Naive thymus-derived CD4-positive, alpha-beta T cell (primary cell): Measurements from ENCODE around the gene TCEANC. TPM values are rescaled to one million over a fixed set of nuclear protein-coding genes. Genes with fewer than 3 reads are reported as not detected.

Experiments used
- ATAC-seq: fragments of 150-1000 bp; cut with Tn5 transposase; 2 replicates; pipeline ENCODE4 v1.10.0; 2021; ENCODE audit warnings: mild to moderate bottlenecking, moderate library complexity
- CTCF ChIA-PET: fragments of 350-600 bp; sonication (Branson Sonifier 250); formaldehyde crosslinking; loops from one replicate; lab custom pipeline; 2021; ENCODE audit warnings: antibody characterized with exemption; lab: Charles Lee
- POLR2A ChIA-PET: fragments of 350-600 bp; sonication (Branson Sonifier 250); formaldehyde crosslinking; loops from one replicate; lab custom pipeline; 2021; ENCODE audit warnings: antibody characterized with exemption, inconsistent platforms; lab: Charles Lee
- DNase-seq, 9 donors: peaks; one replicate each; pipeline versions ENCODE4 v3.0.0 to v3.0.0-alpha.2; 2020 to 2022; ENCODE audit warnings: mixed read lengths in 1 of 9
- H3K27ac ChIP-seq: one replicate; pipeline ENCODE4 v1.7.0; 2013; ENCODE audit warnings: mild to moderate bottlenecking, low read depth, low read length, moderate library complexity
- H3K27me3 ChIP-seq, 2 donors: one replicate each; pipeline ENCODE4 v1.7.0; 2013; ENCODE audit warnings: low read length in 2 of 2, mild to moderate bottlenecking in 2 of 2, moderate library complexity in 2 of 2; ENCODE audit not compliant: control insufficient read depth in 2 of 2, insufficient read depth in 2 of 2
- H3K36me3 ChIP-seq, 3 experiments: 1 replicate in 2 of 3; 2 replicates in 1 of 3; pipeline ENCODE4 v1.7.0; 2013; ENCODE audit warnings: low read length in 3 of 3, mild to moderate bottlenecking in 3 of 3, moderate library complexity in 1 of 3; ENCODE audit not compliant: insufficient read depth in 3 of 3, control insufficient read depth in 2 of 3
- H3K4me1 ChIP-seq, 2 donors: one replicate each; pipeline ENCODE4 v1.7.0; 2013; ENCODE audit warnings: low read length in 2 of 2, mild to moderate bottlenecking in 2 of 2, moderate library complexity in 1 of 2; ENCODE audit not compliant: control insufficient read depth in 2 of 2, insufficient read depth in 2 of 2
- H3K4me3 ChIP-seq: 2 replicates; pipeline ENCODE4 v1.7.0; 2013; ENCODE audit warnings: mild to moderate bottlenecking, low read length
- H3K9me3 ChIP-seq, 3 experiments: 1 replicate in 2 of 3; 2 replicates in 1 of 3; pipeline ENCODE4 v1.7.0; 2013; ENCODE audit warnings: low read length in 3 of 3; ENCODE audit not compliant: control insufficient read depth in 2 of 3
- H3K27ac Mint-ChIP-seq, 9 donors: one replicate each; pipeline ENCODE4 v1.8.0; 2020 to 2022; ENCODE audit warnings: mixed read lengths in 9 of 9, mild to moderate bottlenecking in 8 of 9, moderate library complexity in 5 of 9, inconsistent platforms in 2 of 9
- H3K27me3 Mint-ChIP-seq, 5 donors: one replicate each; pipeline ENCODE4 v1.8.0; 2021 to 2022; ENCODE audit warnings: mixed read lengths in 5 of 5, mild to moderate bottlenecking in 1 of 5
- H3K36me3 Mint-ChIP-seq, 5 donors: one replicate each; pipeline ENCODE4 v1.8.0; 2020 to 2022; ENCODE audit warnings: mixed read lengths in 5 of 5, mild to moderate bottlenecking in 3 of 5, inconsistent platforms in 1 of 5
- H3K4me1 Mint-ChIP-seq, 7 donors: one replicate each; pipeline ENCODE4 v1.8.0; 2020 to 2022; ENCODE audit warnings: mixed read lengths in 7 of 7, mild to moderate bottlenecking in 3 of 7, inconsistent platforms in 1 of 7
- H3K4me3 Mint-ChIP-seq, 10 donors: one replicate each; pipeline ENCODE4 v1.8.0; 2020 to 2022; ENCODE audit warnings: mild to moderate bottlenecking in 10 of 10, mixed read lengths in 10 of 10, moderate library complexity in 6 of 10, inconsistent platforms in 2 of 10
- H3K9me3 Mint-ChIP-seq, 11 donors: one replicate each; pipeline ENCODE4 v1.8.0; 2020 to 2022; ENCODE audit warnings: mixed read lengths in 11 of 11, mild to moderate bottlenecking in 4 of 11, inconsistent platforms in 1 of 11, moderate library complexity in 1 of 11
- intact Hi-C, 2 donors: fragments of 100-400 bp; cut with micrococcal nuclease; formaldehyde crosslinking; loops; one replicate each; pipeline ENCODE4 v1.15.1; 2023
- polyA plus RNA-seq, 2 donors: library from polyadenylated mRNA; unstranded; fragments of 300-500 nt; fragmentation: Illumina TruSeq; gene quantifications; one replicate each; pipeline ENCODE4 v1.2.3, GENCODE V29; 2021
- total RNA-seq, 6 experiments: library from RNA in 5 of 6; stranded (reverse) in 5 of 6; gene quantifications; 1 replicate in 5 of 6; 2 replicates in 1 of 6; pipeline ENCODE4 v1.2.3 and lab custom pipeline; 2021 to 2026

TCEANC gene
- total and polyA plus RNA-seq, 7 experiments from 2014 or later, result 5.0 to 17.5 (median 11.4) TPM

DNA sequence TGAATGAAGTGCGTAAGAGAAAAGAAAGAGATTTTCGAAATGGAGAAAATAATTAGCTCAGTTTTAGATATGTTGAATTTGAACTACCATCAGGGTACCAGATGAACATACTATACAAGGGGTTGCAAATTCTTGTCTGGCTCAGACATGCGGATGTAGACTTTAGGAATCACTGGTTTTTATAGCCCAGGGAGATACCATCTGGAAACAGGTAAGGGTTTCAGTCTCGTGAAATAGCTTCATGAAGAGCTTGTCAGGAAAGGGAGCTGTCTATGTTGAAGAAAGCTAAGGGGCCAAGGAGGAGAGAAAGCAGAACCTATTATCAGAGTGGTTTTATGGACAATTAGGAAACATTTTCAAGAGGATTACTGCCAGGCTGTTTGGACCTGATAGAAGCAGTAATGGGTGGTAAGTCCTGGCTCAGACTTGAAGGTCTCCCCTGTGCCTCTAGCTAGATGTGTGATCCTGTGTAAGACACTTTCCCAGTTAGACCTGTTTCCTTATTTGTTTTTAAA lies 42.7 kb downstream of the TCEANC start:
- Mint-ChIP-seq H3K4me1 (peaks cover 28 to 83% (median 54%) of the 10 kb centered on the region in 7 donors), H3K27ac (peak overlapping the region in 3 of 9 donors; percentile 46 to 67 (median 48)), H3K36me3 (peaks cover 0 to 13% (median 4%) of the 10 kb centered on the region in 5 donors), H3K27me3 (no peaks in the 10 kb centered on the region), H3K9me3 (no peaks in the 10 kb centered on the region), H3K4me3 (peak overlapping the region in 2 of 10 donors; percentile 7 to 44)
- Histone ChIP-seq H3K9me3 (no peaks in the 10 kb centered on the region), H3K4me3 (no peak overlapping the region), H3K27me3 (no peaks in the 10 kb centered on the region), H3K36me3 (no peaks in the 10 kb centered on the region), H3K27ac (no peak overlapping the region), H3K4me1 (peaks cover 8 to 55% of the 10 kb centered on the region in 2 donors)
- DNase-seq, result no peak
- ATAC-seq, result no peak
- POLR2A ChIA-PET, result no interaction called here
- CTCF ChIA-PET, result interaction anchor here (1.2 kb wide), 1 partner anchor 55 kb away, joined by 3 read pairs; no protein-coding TSS in a partner anchor
- intact Hi-C loops, result no loop called here

- Mint-ChIP-seq H3K27me3 (no peaks in the 10 kb centered on the region), H3K27ac (peak overlapping the region in 4 of 9 donors; percentile 10 to 80 (median 50)), H3K4me3 (peak overlapping the region in 1 of 10 donors; percentile 33), H3K4me1 (peaks cover 35 to 86% (median 57%) of the 10 kb centered on the region in 7 donors), H3K9me3 (peaks cover 0 to 2% (median 0%) of the 10 kb centered on the region in 11 donors), H3K36me3 (peaks cover 0 to 13% (median 4%) of the 10 kb centered on the region in 5 donors)
- H3K4me1 ChIP-seq, result peaks cover 7 to 46% of the 10 kb centered on the region in 2 donors
- no peak overlapping the region for H3K4me3 ChIP-seq
- H3K27me3 ChIP-seq, result no peaks in the 10 kb centered on the region
- H3K9me3 ChIP-seq, result no peaks in the 10 kb centered on the region
- H3K36me3 ChIP-seq, result no peaks in the 10 kb centered on the region
- intact Hi-C loops, result no loop called here
- ATAC-seq (peak; percentile 61), DNase-seq (no peak)
- no peak overlapping the region for H3K27ac ChIP-seq
- POLR2A ChIA-PET, result no interaction called here
- CTCF ChIA-PET, result no interaction called here
Observed at GRCh38 chrX:13697455-13697854, 44.5 kb downstream of the TCEANC start.

DNA sequence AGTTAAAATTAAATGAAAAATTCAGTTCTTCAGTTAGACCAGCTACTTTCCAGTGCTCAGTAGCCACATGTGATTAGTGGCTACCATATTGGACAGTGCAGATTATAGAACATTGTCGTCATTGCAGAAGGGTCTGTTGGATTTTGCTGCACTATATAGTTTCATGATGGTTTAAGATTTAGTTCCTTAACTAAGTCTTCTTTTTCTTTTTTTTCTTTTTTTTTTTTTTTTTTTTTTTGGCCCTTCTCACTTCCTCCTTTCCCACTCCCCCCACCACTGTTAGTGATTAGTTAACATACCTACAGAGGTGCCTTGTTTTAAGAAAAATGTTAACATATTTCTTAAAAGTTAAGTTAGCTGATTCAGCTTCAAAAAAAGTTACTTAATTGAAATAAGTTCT lies 45.0 kb downstream of the TCEANC start:
- Histone ChIP-seq H3K27ac (no peak overlapping the region), H3K27me3 (no peaks in the 10 kb centered on the region), H3K4me3 (no peak overlapping the region), H3K4me1 (peaks cover 7 to 46% of the 10 kb centered on the region in 2 donors), H3K9me3 (no peaks in the 10 kb centered on the region), H3K36me3 (no peaks in the 10 kb centered on the region)
- Mint-ChIP-seq H3K27ac (peak overlapping the region in 1 of 9 donors; percentile 76), H3K9me3 (peaks cover 0 to 2% (median 0%) of the 10 kb centered on the region in 11 donors), H3K36me3 (peaks cover 0 to 10% (median 4%) of the 10 kb centered on the region in 5 donors), H3K4me3 (no peak overlapping the region), H3K27me3 (no peaks in the 10 kb centered on the region), H3K4me1 (peaks cover 31 to 85% (median 56%) of the 10 kb centered on the region in 7 donors)
- intact Hi-C loops, result no loop called here
- no peak for ATAC-seq
- ChIA-PET POLR2A (interaction anchor here (1.3 kb wide), 1 partner anchor 37 kb away, joined by 4 read pairs; the partner anchor contains the start of genes OFD1 and TRAPPC2), CTCF (no interaction called here)
- DNase-seq, result no peak

- ChIA-PET CTCF (no interaction called here), POLR2A (interaction anchor here (0.9 to 1.3 kb wide), 2 partner anchors 21 to 36 kb away, joined by 3 to 4 read pairs; partner anchors contain the start of genes OFD1 and TRAPPC2)
- DNase-seq (no peak), ATAC-seq (no peak)
- Mint-ChIP-seq H3K4me3 (no peak overlapping the region), H3K4me1 (peaks cover 26 to 83% (median 51%) of the 10 kb centered on the region in 7 donors), H3K9me3 (peaks cover 0 to 2% (median 0%) of the 10 kb centered on the region in 11 donors), H3K36me3 (peaks cover 0 to 8% (median 4%) of the 10 kb centered on the region in 5 donors), H3K27ac (peak overlapping the region in 1 of 9 donors; percentile 34), H3K27me3 (no peaks in the 10 kb centered on the region)
- H3K9me3 ChIP-seq, result no peaks in the 10 kb centered on the region
- H3K4me1 ChIP-seq, result peaks cover 4 to 42% of the 10 kb centered on the region in 2 donors
- intact Hi-C loops, result no loop called here
- no peaks in the 10 kb centered on the region for H3K36me3 ChIP-seq
- no peak overlapping the region for H3K4me3 ChIP-seq
- H3K27ac ChIP-seq, result no peak overlapping the region
- H3K27me3 ChIP-seq, result no peaks in the 10 kb centered on the region
Observed at GRCh38 chrX:13698432-13698831, 45.5 kb downstream of the TCEANC start.

DNA sequence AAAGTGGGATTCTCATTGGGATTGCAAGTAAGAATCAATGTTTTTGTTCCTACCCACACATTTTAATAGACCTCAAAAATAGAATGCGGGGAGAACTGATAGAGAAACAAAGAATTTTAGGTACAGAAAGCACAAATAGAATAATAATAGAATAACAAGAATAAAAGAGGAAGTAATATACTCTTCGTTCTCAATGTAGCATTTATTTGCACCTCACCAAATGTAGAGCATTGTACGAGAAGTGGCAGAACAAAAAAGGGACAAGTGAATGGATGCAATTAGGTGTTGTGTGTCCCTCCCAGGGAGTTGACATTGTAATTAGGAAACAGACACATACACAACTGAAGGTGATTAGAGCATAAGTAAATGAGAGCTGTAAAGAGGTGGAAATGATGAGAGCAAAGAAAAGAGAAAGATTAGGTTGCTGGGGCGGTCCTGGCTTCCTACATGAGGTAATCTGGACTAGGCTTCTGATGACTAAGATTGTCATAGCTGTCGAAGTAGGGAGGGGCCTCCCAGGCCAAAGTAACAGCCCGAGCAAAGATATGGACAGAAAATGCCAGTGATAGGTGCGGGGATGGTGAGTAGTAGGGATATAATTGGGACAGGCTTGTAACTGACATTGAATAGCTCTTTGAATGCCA lies 46.4 kb downstream of the TCEANC start:
- no peak overlapping the region for H3K4me3 ChIP-seq

DNA sequence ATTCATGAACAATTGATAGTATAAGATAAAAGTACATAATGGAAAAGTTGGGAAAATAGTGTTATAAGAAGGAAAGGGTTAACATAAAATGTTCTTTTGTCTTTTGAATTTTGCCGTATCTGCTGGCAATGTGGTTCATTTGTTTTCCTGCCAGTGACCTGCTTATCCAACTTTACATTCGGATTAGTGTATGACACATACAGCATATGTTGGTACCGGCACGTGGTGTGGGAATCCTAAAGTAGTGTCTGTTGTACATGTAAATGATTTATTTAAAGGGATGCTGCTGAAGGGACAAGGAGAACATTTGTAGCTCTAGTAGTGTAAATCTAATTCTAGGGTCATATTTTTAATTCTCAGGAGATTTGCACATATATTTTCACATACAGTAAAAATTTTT lies 47.4 kb downstream of the TCEANC start:
- Mint-ChIP-seq H3K4me3 (no peak overlapping the region), H3K4me1 (peaks cover 16 to 75% (median 46%) of the 10 kb centered on the region in 7 donors), H3K27me3 (no peaks in the 10 kb centered on the region), H3K9me3 (peaks cover 0 to 2% (median 0%) of the 10 kb centered on the region in 11 donors), H3K27ac (peak overlapping the region in 2 of 9 donors; percentile 25 to 34), H3K36me3 (peaks cover 0 to 8% (median 3%) of the 10 kb centered on the region in 5 donors)
- Histone ChIP-seq H3K9me3 (no peaks in the 10 kb centered on the region), H3K4me1 (peaks cover 0 to 31% of the 10 kb centered on the region in 2 donors), H3K36me3 (no peaks in the 10 kb centered on the region), H3K4me3 (no peak overlapping the region), H3K27me3 (no peaks in the 10 kb centered on the region), H3K27ac (no peak overlapping the region)
- DNase-seq (no peak), ATAC-seq (no peak)
- intact Hi-C loops, result no loop called here
- CTCF ChIA-PET, result no interaction called here
- POLR2A ChIA-PET, result no interaction called here

More for the DNA sequence above, 46.4 kb downstream of the TCEANC start:
- H3K9me3 Mint-ChIP-seq, result peaks cover 0 to 2% (median 0%) of the 10 kb centered on the region in 11 donors
- peaks cover 22 to 82% (median 52%) of the 10 kb centered on the region in 7 donors for H3K4me1 Mint-ChIP-seq
- H3K27ac Mint-ChIP-seq, result peak overlapping the region in 6 of 9 donors; percentile 10 to 65 (median 42)
- Histone ChIP-seq H3K4me1 (peaks cover 0 to 38% of the 10 kb centered on the region in 2 donors), H3K9me3 (no peaks in the 10 kb centered on the region), H3K27ac (no peak overlapping the region), H3K27me3 (no peaks in the 10 kb centered on the region), H3K36me3 (no peaks in the 10 kb centered on the region)
- intact Hi-C loops, result no loop called here
- ChIA-PET POLR2A (interaction anchor here (0.7 to 1.3 kb wide), 3 partner anchors 20 to 357 kb away, joined by 3 to 4 read pairs (median 4); partner anchors contain the start of genes OFD1 and TRAPPC2), CTCF (no interaction called here)
- peak overlapping the region in 2 of 10 donors; percentile 38 to 66 for H3K4me3 Mint-ChIP-seq
- ATAC-seq, result peak; percentile 38
- H3K36me3 Mint-ChIP-seq, result peaks cover 0 to 8% (median 7%) of the 10 kb centered on the region in 5 donors
- H3K27me3 Mint-ChIP-seq, result no peaks in the 10 kb centered on the region
- DNase-seq, result no peak
